SKM-1 treated with dmso at 0.1 percent for 144 hours (cell line): ENCODE data around the gene SMG6.

Source experiments
- DNase-seq: peaks from one replicate; lab custom pipeline; 2025; ENCODE audit not compliant: unreplicated experiment; lab: John Stamatoyannopoulos, UW

The SMG6 gene

GRCh38 chr17:2064147-2064489 is 239.5 kb downstream of the SMG6 start:
- no peak for DNase-seq

- no peak for DNase-seq
These were observed 240.1 kb downstream of the SMG6 start for GRCh38 chr17:2063261-2064146.

GRCh38 chr17:2062571-2063183 is 240.9 kb downstream of the SMG6 start:
- no peak for DNase-seq

GRCh38 chr17:2061441-2061958 is 242.1 kb downstream of the SMG6 start:
- no peak for DNase-seq

GRCh38 chr17:2060681-2061440 is 242.7 kb downstream of the SMG6 start:
- no peak for DNase-seq

GRCh38 chr17:2060385-2060658 is 243.3 kb downstream of the SMG6 start:
- DNase-seq = no peak

- DNase-seq = no peak
These were observed 243.8 kb downstream of the SMG6 start for GRCh38 chr17:2059547-2060384.

GRCh38 chr17:2058586-2059546 is 244.7 kb downstream of the SMG6 start:
- DNase-seq = peak; percentile 39

- DNase-seq = no peak
These were observed 245.6 kb downstream of the SMG6 start for GRCh38 chr17:2057760-2058585.

GRCh38 chr17:2057175-2057759 is 246.3 kb downstream of the SMG6 start:
- DNase-seq = no peak

- no peak for DNase-seq
These were observed 247.1 kb downstream of the SMG6 start for GRCh38 chr17:2056206-2057174.

- DNase-seq = no peak
These were observed 248.0 kb downstream of the SMG6 start for GRCh38 chr17:2055292-2056205.

GRCh38 chr17:2054512-2055291 is 248.9 kb downstream of the SMG6 start, which contains the start of gene HIC1:
Gene HIC1, plus strand, starts transcription at chr17:2055103. Its CDS starts 1,588 bp downstream, at chr17:2056691.
- DNase-seq = peak; percentile 34

- DNase-seq = no peak
These were observed 249.4 kb downstream of the SMG6 start for GRCh38 chr17:2054262-2054511.

- DNase-seq = no peak
These were observed 250.0 kb downstream of the SMG6 start for GRCh38 chr17:2053380-2054261.
